WTC11 (cell line): Measurements from ENCODE around the gene IDH3B. TPM values are rescaled to one million over a fixed set of nuclear protein-coding genes. Genes with fewer than 3 reads are reported as not detected.

Experiments
- ATAC-seq: fragments of 200-7000 bp; cut with Tn5 transposase; 2 replicates; pipeline ENCODE4 v1.10.0; 2021; ENCODE audit warnings: mild to moderate bottlenecking, moderate library complexity
- CTCF ChIA-PET: fragments of 300-600 bp; sonication (Branson Sonifier 250); formaldehyde crosslinking; loops from one replicate; lab custom pipeline; 2021; ENCODE audit warnings: antibody characterized with exemption; lab: Charles Lee
- POLR2A ChIA-PET: fragments of 350-600 bp; sonication (Branson Sonifier 250); formaldehyde crosslinking; loops from one replicate; lab custom pipeline; 2021; ENCODE audit warnings: antibody characterized with exemption; lab: Charles Lee
- DNase-seq: peaks from one replicate; pipeline ENCODE4 v3.0.0; 2021; ENCODE audit warnings: low spot score
- H3K27ac Mint-ChIP-seq: 2 replicates; pipeline ENCODE4 v1.8.0; 2021; ENCODE audit warnings: mixed read lengths
- H3K27me3 Mint-ChIP-seq: 2 replicates; pipeline ENCODE4 v1.8.0; 2021; ENCODE audit warnings: low read depth, mild to moderate bottlenecking, moderate library complexity, mixed read lengths
- H3K36me3 Mint-ChIP-seq: 2 replicates; pipeline ENCODE4 v1.8.0; 2021; ENCODE audit warnings: mixed read lengths
- H3K4me1 Mint-ChIP-seq: 2 replicates; pipeline ENCODE4 v1.8.0; 2022; ENCODE audit warnings: mixed read lengths
- H3K4me3 Mint-ChIP-seq: 2 replicates; pipeline ENCODE4 v1.8.0; 2021; ENCODE audit warnings: mild to moderate bottlenecking, moderate library complexity, mixed read lengths
- H3K9me3 Mint-ChIP-seq: 2 replicates; pipeline ENCODE4 v1.8.0; 2021; ENCODE audit warnings: mixed read lengths
- AR ChIP-seq: fragments of 250-450 bp; sonication (Bioruptor Pico); IDR thresholded peaks from 2 replicates; pipeline ENCODE4 v1.9.0; 2021; ENCODE audit warnings: mild to moderate bottlenecking
- ATF2 ChIP-seq: sonication (generic); formaldehyde crosslinking; IDR thresholded peaks from 2 replicates; pipeline ENCODE4 v1.8.1; 2022; ENCODE audit warnings: low read depth, missing genetic modification reagents, borderline replicate concordance
- E2F1 ChIP-seq: sonication (generic); formaldehyde crosslinking; IDR thresholded peaks from 2 replicates; pipeline ENCODE4 v1.8.0; 2022; ENCODE audit warnings: mild to moderate bottlenecking, missing genetic modification reagents
- EMX1 ChIP-seq: fragments of 250-450 bp; sonication (Bioruptor Pico); IDR thresholded peaks from 2 replicates; pipeline ENCODE4 v1.8.0; 2021; ENCODE audit warnings: mild to moderate bottlenecking
- FOXJ3 ChIP-seq: sonication (generic); formaldehyde crosslinking; IDR thresholded peaks from 2 replicates; pipeline ENCODE4 v1.9.0; 2021; ENCODE audit warnings: missing genetic modification reagents, mild to moderate bottlenecking, borderline replicate concordance
- FOXK1 ChIP-seq: sonication (generic); formaldehyde crosslinking; IDR thresholded peaks from 2 replicates; pipeline ENCODE4 v1.8.0; 2022; ENCODE audit warnings: mild to moderate bottlenecking, moderate library complexity, missing genetic modification reagents
- FOXP1 ChIP-seq: sonication (generic); formaldehyde crosslinking; IDR thresholded peaks from 2 replicates; pipeline ENCODE4 v1.8.0; 2022; ENCODE audit warnings: missing genetic modification reagents, mild to moderate bottlenecking, moderate library complexity, borderline replicate concordance
- JUN ChIP-seq: sonication (generic); formaldehyde crosslinking; IDR thresholded peaks from 2 replicates; pipeline ENCODE4 v1.8.0; 2023; ENCODE audit warnings: mild to moderate bottlenecking, missing genetic modification reagents
- MLX ChIP-seq: sonication (generic); formaldehyde crosslinking; IDR thresholded peaks from 2 replicates; pipeline ENCODE4 v1.8.1; 2023; ENCODE audit warnings: mild to moderate bottlenecking, missing genetic modification reagents, moderate library complexity
- MYBL2 ChIP-seq: sonication (generic); formaldehyde crosslinking; IDR thresholded peaks from 2 replicates; pipeline ENCODE4 v1.8.1; 2023; ENCODE audit warnings: mild to moderate bottlenecking, moderate library complexity, missing genetic modification reagents
- NR2C2 ChIP-seq: sonication (generic); formaldehyde crosslinking; IDR thresholded peaks from 2 replicates; pipeline ENCODE4 v1.8.0; 2022; ENCODE audit warnings: mild to moderate bottlenecking, missing genetic modification reagents
- RELA ChIP-seq: sonication (generic); formaldehyde crosslinking; IDR thresholded peaks from 2 replicates; pipeline ENCODE4 v1.8.1; 2022; ENCODE audit warnings: missing genetic modification reagents, mild to moderate bottlenecking, borderline replicate concordance
- STAT6 ChIP-seq: sonication (generic); formaldehyde crosslinking; conservative IDR thresholded peaks from 2 replicates; pipeline ENCODE4 v1.8.1; 2023; ENCODE audit warnings: mild to moderate bottlenecking, low read depth, missing genetic modification reagents, moderate library complexity
- TCF7 ChIP-seq: sonication (generic); formaldehyde crosslinking; IDR thresholded peaks from 2 replicates; pipeline ENCODE4 v1.8.0; 2022; ENCODE audit warnings: mild to moderate bottlenecking, low read depth, missing genetic modification reagents, moderate library complexity
- TP53 ChIP-seq: sonication (generic); formaldehyde crosslinking; IDR thresholded peaks from 2 replicates; pipeline ENCODE4 v1.8.1; 2023; ENCODE audit warnings: mild to moderate bottlenecking, missing genetic modification reagents
- ZNF219 ChIP-seq: sonication (generic); formaldehyde crosslinking; IDR thresholded peaks from 2 replicates; pipeline ENCODE4 v1.8.0; 2023; ENCODE audit warnings: missing genetic modification reagents, mild to moderate bottlenecking, borderline replicate concordance
- ZNF263 ChIP-seq: sonication (generic); formaldehyde crosslinking; IDR thresholded peaks from 2 replicates; pipeline ENCODE4 v1.8.1; 2022; ENCODE audit warnings: low read depth, mild to moderate bottlenecking, moderate library complexity, missing genetic modification reagents
- ZNF281 ChIP-seq: sonication (generic); formaldehyde crosslinking; IDR thresholded peaks from 2 replicates; pipeline ENCODE4 v1.8.0; 2023; ENCODE audit warnings: mild to moderate bottlenecking, missing genetic modification reagents
- ZNF425 ChIP-seq: fragments of 250-450 bp; sonication (Bioruptor Pico); conservative IDR thresholded peaks from 2 replicates; pipeline ENCODE4 v1.9.0; 2021; ENCODE audit warnings: mild to moderate bottlenecking
- ZNF512 ChIP-seq: sonication (generic); formaldehyde crosslinking; IDR thresholded peaks from 2 replicates; pipeline ENCODE4 v1.8.1; 2022; ENCODE audit warnings: missing genetic modification reagents, borderline replicate concordance
- total RNA-seq: library from RNA; stranded (reverse); gene quantifications from 3 replicates; pipeline ENCODE4 v1.2.3, GENCODE V29; 2021

Gene IDH3B
- total RNA-seq, 1 experiment from 2014 or later: 136 TPM

GRCh38 chr20:2697768-2698167 lies 33.8 kb upstream of the IDH3B start:
- DNase-seq: no peak
- Mint-ChIP-seq H3K27ac (no peak overlapping the region), H3K4me1 (peaks cover 36% of the 10 kb centered on the region), H3K9me3 (no peaks in the 10 kb centered on the region)
- CTCF ChIA-PET: interaction anchor here (0.5 to 1.5 kb wide), 4 partner anchors 43 to 55 kb away, joined by 3 to 4 read pairs (median 4); no protein-coding TSS in a partner anchor
- ATAC-seq: no peak
- TF ChIP-seq ZNF512 (CRISPR knock-in tag): no peak
- no peak for TF ChIP-seq JUN (CRISPR knock-in tag)
- TF ChIP-seq FOXJ3 (CRISPR knock-in tag): no peak
- TF ChIP-seq FOXP1 (CRISPR knock-in tag): no peak
- no peak for TF ChIP-seq NR2C2 (CRISPR knock-in tag)
- no peak for TF ChIP-seq ZNF263 (CRISPR knock-in tag)
- TF ChIP-seq RELA (CRISPR knock-in tag): no peak
- TF ChIP-seq STAT6 (CRISPR knock-in tag): no peak
- TF ChIP-seq TCF7 (CRISPR knock-in tag): no peak
- no peak for TF ChIP-seq AR (CRISPR knock-in tag)
- TF ChIP-seq E2F1 (CRISPR knock-in tag): no peak
- no peak for TF ChIP-seq ATF2 (CRISPR knock-in tag)
- TF ChIP-seq EMX1 (CRISPR knock-in tag): no peak
- no peak for TF ChIP-seq ZNF281
- no peak for TF ChIP-seq FOXK1
- TF ChIP-seq TP53: no peak
- no peak for TF ChIP-seq ZNF219 (CRISPR knock-in tag)
- TF ChIP-seq MYBL2: no peak
- TF ChIP-seq ZNF425: no peak
- TF ChIP-seq MLX (CRISPR knock-in tag): no peak
- TF ChIP-seq, all 79 proteins: peak for 0
- POLR2A ChIA-PET: no interaction called here
- H3K4me3 Mint-ChIP-seq: no peak overlapping the region
- H3K27me3 Mint-ChIP-seq: peaks cover 91% of the 10 kb centered on the region
- no peaks in the 10 kb centered on the region for H3K36me3 Mint-ChIP-seq
